ENCODE data around the gene ST7.

Gene ST7

DNA sequence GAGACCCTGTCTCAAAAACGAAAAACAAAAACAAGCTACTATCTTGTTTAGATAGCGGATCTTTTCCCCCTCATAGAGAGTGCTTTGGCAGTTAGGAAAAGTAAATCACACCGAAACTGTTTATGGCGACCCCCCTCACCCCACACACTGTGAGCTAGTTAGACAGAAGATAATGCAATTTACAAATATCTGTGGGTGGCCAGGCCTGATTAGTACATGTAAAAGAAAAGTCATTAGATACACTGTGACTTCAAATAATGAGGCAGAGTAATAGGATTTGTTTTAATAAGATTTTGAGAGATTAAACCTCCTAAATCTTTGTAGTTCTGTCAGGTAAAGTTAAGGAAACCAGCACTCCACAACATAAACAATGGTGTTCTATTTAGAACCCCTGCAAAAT is 121.1 kb downstream of the ST7 start:
- TF ChIP-seq, protein P1, sequence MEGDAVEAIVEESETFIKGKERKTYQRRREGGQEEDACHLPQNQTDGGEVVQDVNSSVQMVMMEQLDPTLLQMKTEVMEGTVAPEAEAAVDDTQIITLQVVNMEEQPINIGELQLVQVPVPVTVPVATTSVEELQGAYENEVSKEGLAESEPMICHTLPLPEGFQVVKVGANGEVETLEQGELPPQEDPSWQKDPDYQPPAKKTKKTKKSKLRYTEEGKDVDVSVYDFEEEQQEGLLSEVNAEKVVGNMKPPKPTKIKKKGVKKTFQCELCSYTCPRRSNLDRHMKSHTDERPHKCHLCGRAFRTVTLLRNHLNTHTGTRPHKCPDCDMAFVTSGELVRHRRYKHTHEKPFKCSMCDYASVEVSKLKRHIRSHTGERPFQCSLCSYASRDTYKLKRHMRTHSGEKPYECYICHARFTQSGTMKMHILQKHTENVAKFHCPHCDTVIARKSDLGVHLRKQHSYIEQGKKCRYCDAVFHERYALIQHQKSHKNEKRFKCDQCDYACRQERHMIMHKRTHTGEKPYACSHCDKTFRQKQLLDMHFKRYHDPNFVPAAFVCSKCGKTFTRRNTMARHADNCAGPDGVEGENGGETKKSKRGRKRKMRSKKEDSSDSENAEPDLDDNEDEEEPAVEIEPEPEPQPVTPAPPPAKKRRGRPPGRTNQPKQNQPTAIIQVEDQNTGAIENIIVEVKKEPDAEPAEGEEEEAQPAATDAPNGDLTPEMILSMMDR (IDR thresholded peaks at IDR 0.05; ENCODE audit: low read depth, low read length): no peak

GRCh38 chr7:117075934-117076333 is 122.6 kb downstream of the ST7 start:
- TF ChIP-seq, protein P1 (IDR thresholded peaks at IDR 0.05; ENCODE audit: low read depth, low read length): no peak
- no peak overlapping the region for H3K4me3 ChIP-seq (ENCODE audit: low read depth, low read length)

More for the DNA sequence above, 121.1 kb downstream of the ST7 start:
- H3K4me3 ChIP-seq (ENCODE audit: low read depth, low read length): no peak overlapping the region

DNA sequence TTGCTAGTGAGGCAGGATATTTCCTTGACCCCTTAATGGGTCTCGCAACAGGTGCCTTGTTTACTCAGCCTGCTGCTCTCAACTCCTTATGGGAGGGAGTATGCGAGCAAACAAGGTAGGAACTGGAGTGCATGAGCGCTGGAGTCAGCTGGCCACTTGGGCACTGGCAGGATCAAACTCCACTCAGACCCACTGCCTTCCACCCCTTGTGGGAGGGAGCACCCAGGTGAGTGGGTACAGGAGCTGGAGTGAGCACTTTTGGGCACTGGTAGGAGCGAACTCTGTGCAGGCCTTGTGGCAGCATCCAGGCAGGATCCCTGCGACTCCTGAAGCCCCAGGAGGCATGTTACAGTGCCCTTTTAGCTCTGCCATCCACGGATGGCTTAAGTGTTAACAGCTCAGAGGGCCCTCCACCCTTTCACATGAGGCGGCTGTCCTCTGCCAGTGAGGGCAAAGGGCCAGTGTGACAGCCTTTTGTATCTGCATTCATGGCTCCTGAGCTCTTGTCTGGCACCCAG is 123.2 kb downstream of the ST7 start:
- TF ChIP-seq, protein P1 (IDR thresholded peaks at IDR 0.05; ENCODE audit: low read depth, low read length): no peak

GRCh38 chr7:117077658-117078057 is 124.4 kb downstream of the ST7 start:
- no peak overlapping the region for H3K4me3 ChIP-seq (ENCODE audit: low read depth, low read length)
- TF ChIP-seq, protein P1 (IDR thresholded peaks at IDR 0.05; ENCODE audit: low read depth, low read length): no peak

More for the DNA sequence above, 123.2 kb downstream of the ST7 start:
- no peak overlapping the region for H3K4me3 ChIP-seq (ENCODE audit: low read depth, low read length)

- H3K4me3 ChIP-seq (ENCODE audit: low read depth, low read length): no peak overlapping the region
- TF ChIP-seq, protein P1 (IDR thresholded peaks at IDR 0.05; ENCODE audit: low read depth, low read length): no peak
Observed at GRCh38 chr7:117082647-117083046, 129.3 kb downstream of the ST7 start.

- TF ChIP-seq, protein P1 (IDR thresholded peaks at IDR 0.05; ENCODE audit: low read depth, low read length): no peak
- no peak overlapping the region for H3K4me3 ChIP-seq (ENCODE audit: low read depth, low read length)
Observed at GRCh38 chr7:117083648-117084047, 130.3 kb downstream of the ST7 start.

- H3K4me3 ChIP-seq (ENCODE audit: low read depth, low read length): no peak overlapping the region
Observed at GRCh38 chr7:117084286-117084685, 131.0 kb downstream of the ST7 start.

More at GRCh38 chr7:117084286-117084685, 131.0 kb downstream of the ST7 start:
- TF ChIP-seq, protein P1 (IDR thresholded peaks at IDR 0.05; ENCODE audit: low read depth, low read length): no peak
